NCI-H2196 (cell line): ENCODE measurements around the gene RTL5.
"Not testable (repeated sequence)": the region's sequence is repeated elsewhere in the genome, so short reads cannot be mapped to it uniquely, and the experiment has no call there.

Experiments used
- DNase-seq: peaks from one replicate; lab custom pipeline; 2025; ENCODE audit not compliant: unreplicated experiment; lab: John Stamatoyannopoulos, UW

RTL5 gene

DNA sequence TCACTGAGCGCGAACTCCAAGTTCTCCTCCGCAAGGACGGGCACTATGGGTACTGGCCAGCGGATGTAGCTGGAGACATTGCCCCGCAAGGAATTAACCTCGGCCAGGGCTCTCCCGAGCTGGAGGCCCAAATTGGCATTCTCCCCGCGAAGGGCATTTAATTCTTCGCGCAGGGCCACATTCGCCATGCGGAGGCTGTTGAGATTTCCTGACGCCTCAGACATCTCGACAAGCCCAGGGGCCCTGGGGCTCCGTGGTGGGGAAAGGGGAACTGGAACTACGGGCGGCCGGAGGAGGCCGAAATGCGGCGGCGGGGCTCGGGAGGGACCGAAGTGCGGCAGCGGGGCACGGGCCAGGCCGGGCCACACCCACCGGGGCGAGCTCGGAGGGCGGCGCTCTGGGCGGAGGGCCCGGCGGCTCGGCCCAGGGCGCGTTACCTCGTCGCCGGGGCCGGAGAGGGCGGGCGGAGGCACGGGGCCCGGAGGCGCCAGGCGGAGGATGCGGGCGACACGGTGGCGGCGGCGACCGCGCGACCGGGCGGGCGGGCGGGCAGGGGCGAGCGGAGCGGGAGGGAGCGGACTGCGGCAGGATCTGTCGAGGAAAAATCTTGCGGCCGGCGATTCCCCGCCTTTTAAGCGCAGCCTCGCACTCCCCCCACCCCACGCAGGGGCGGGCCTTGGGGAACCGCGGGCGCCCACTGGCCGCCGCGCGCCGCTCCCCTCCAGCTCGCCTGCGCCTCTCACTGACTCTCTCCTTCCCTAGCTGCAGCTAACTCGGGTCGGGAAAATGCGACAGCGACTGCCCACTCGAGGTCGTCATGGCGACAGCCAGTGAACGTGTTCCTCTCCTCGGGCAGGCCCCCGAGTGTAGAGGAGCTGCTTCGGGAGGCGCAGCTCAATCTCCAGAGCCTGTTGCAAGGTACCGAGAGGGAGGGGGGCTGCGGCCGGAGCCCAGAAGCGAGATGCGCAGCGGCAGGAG lies at the start of gene RTL5:
TSS of gene RTL5 (minus strand) at position 599 of the 978 bp plus-strand sequence.
- peak; percentile 80 for DNase-seq

DNA sequence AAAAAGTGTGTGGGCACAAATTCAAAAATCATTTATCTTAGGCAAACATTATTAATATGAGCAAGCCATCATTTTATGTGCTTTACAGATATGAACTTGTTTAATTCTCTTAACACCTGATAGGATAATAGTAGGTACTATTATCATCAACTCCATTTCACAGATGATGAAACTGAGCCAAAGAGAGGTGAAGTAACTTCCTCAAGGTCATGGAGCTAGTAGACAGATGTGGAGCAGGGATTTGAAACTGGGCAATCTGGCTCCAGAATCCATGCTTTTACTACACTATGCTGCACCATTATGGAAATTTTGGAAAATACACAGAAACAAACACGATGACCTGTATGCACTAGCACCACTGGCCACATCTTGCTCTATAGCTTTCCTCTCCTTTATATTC lies 48.8 kb upstream of the RTL5 start:
- DNase-seq, result no peak

DNA sequence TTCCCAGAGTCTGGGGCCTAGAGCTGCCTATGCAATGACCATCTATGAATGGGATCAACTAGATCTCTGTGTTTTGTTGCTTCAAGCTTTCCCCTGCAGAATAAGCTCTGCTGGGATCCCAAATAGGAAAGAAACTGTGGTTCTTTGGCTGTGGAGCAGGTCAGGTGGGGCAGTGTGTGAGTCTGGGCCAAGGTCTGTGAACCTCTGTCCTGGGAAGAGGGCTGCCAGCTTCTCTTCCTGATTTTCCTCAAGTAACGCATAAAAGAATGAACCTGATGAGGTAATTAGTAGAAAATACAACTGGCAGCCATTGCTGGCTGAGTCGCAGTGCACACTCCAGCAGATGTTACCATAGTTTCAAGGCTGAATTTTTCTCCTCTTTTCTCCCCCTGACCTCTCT lies 45.3 kb upstream of the RTL5 start:
- no peak for DNase-seq

DNA sequence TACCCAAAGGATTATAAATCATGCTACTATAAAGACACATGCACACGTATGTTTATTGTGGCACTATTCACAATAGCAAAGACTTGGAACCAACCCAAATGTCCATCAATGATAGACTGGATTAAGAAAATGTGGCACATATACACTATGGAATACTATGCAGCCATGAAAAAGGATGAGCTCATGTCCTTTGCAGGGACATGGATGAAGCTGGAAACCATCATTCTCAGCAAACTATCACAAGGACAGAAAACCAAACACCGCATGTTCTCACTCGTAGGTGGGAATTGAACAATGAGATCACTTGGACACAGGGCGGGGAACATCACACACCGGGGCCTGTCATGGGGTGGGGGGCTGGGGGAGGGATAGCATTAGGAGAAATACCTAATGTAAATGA lies 44.6 kb upstream of the RTL5 start:
- DNase-seq, result not testable (repeated sequence)

- no peak for DNase-seq
Measured at GRCh38 chrX:72169008-72169728, 37.5 kb upstream of the RTL5 start.

DNA sequence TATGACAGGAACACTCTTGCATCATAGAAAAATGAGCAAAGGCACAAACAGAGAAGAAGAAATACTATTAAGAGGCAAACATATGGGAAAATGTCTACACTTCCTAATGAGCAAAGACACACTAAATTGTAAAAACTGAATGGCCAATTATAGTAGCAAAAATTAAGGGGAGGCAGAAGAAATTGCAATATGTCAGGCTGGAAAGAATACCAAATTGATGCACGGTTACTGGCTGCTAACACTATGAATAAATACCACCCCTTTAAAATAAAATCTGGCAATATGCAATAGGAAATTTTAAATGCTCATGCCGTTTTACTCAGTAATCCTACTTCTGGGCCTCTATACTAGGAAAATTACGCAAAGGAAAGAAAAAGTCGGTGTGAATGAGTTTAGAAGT lies 33.8 kb upstream of the RTL5 start:
- DNase-seq, result no peak

DNA sequence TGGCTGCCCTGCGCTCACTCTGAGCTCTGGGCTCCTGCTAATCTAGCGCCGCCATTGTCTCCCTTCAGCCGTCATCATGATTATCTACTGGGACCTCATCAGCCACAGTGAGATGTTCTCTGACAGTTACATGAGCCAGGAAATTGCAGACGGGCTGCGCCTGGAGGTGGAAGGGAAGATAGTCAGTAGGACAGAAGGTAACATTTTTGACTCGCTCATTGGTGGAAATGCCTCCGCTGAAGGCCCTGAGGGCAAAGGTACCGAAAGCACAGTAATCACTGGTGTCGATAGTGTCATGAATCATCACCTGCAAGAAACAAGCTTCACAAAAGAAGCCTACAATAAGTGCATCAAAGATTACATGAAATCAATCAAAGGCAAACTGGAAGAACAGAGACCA lies 28.1 kb upstream of the RTL5 start:
- no peak for DNase-seq

- no peak for DNase-seq
Measured at GRCh38 chrX:72158773-72159172, 27.1 kb upstream of the RTL5 start.

DNA sequence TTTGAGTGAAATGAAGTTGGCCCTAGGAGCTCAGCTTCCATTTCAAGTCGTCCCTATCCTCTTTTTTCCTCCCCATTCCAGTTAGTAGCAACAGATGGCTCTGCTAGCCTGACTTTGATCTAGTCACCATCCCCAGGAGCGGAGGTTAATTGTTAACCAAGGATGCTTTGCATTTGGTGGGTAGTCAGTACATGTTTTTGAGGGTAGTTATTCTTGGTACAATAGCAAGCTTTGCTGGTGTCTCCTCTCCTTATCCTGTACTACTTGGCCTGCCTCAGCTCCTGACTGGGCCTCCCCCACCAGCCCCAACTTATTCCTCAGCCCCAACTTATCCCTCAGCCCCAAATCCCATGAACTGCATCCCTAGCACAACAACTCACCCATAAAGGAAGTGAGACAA lies 14.8 kb upstream of the RTL5 start:
- no peak for DNase-seq

- DNase-seq, result no peak
Measured at GRCh38 chrX:72145181-72145580, 13.5 kb upstream of the RTL5 start.

GRCh38 chrX:72143609-72143907 lies 11.8 kb upstream of the RTL5 start:
- no peak for DNase-seq

- DNase-seq, result no peak
Measured at GRCh38 chrX:72142794-72143608, 11.3 kb upstream of the RTL5 start.

- peak; percentile 72 for DNase-seq
Measured at GRCh38 chrX:72142094-72142793, 10.5 kb upstream of the RTL5 start.

DNA sequence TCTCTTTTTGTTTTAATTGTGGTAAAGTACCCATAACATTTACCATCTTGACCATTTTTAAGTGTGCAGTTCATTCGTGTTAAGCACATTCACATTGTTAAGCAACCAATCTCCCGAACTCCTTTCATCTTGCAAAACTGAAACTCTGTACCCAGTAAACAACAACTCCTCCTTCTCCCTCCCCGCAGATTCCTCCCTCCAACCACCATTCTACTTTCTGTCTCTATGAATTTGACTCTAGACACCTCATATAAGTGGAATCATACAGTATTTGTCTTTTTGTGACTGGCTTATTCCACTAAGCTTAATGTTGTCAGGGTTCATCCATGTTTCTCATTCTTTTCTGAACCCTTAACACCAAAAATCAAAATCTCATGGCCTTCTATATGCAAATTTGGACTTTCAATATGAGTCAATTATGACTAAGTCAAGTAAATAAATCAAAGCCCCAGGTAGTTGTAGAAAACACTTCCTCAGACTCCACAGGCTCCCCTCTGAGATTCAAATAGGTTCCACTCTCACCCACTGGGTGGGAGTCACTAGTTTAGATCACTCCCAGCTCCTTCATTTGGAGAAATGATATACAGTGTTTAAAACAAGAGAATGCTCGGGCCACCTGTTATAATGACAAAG lies 9.8 kb upstream of the RTL5 start:
- DNase-seq, result no peak

DNA sequence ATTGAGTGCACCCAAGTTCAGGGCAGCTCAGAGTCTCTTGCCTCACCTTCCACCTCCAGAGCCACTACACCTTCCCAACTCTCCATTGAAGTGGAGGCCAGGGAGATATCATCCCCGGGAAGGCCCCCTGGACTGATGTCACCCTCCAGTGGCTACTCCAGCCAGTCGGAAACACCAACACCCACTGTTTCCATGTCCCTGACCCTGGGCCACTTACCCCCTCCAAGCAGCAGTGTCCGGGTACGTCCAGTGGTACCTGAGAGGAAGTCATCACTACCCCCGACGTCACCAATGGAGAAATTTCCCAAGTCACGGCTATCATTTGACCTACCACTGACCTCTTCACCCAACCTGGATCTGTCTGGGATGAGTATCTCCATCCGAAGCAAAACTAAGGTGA lies 7.8 kb upstream of the RTL5 start:
- DNase-seq, result no peak

GRCh38 chrX:72137846-72138495 lies 6.3 kb upstream of the RTL5 start:
- no peak for DNase-seq

DNA sequence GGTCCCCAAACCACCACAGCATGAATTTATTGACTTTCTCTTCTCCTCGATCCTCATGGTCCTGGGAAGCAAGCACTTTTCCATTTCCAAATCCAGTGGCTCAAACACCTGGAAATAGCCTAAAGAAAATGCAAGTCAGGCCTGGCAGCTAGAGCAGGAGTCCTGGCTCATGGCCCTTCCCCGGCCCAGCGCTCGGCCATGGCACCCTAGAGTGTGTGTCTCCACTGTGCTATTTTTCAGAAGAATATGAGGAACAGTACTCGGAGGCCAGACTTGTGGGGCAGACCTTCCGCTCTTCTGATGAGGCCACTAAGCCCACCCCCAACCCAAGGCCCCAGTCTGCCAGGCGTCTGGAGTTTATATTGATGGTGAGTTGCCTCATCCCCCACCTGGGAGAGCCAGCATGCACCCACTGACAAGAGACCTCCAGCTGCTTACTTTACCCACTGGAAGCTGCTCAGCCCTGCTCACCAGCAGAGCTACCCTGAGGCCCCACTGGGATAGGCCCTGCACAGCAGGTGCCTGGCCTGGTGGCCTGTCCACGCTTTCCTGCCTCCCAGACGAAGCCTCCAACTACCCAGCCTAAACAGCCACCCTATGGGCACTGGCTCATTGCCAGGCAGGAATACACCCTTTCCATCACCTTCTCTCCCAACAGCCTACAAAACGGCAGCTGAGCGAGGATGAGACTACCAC lies 2.3 kb upstream of the RTL5 start:
- no peak for DNase-seq

GRCh38 chrX:72132456-72132855 lies 741 bp upstream of the RTL5 start:
- DNase-seq, result no peak

GRCh38 chrX:72130762-72131250 lies 909 bp downstream of the RTL5 start:
- DNase-seq, result no peak
